Activated T-cell treated with anti-CD3 and anti-CD28 coated beads for 24 hours (primary cell): Measurements from ENCODE around the gene UCHL5.

ENCODE experiments used
- DNase-seq: peaks from one replicate; pipeline ENCODE4 v3.0.0-alpha.2; 2020; ENCODE audit warnings: low read depth

The UCHL5 gene

GRCh38 chr1:193059282-193060114, at the start of gene UCHL5, which contains the start of gene RO60:
Gene UCHL5, minus strand, starts transcription at chr1:193059360. Its CDS starts 100 bp downstream, at chr1:193059260.
Gene RO60, plus strand, starts transcription at chr1:193059612. Its CDS starts 9,443 bp downstream, at chr1:193069055.
- DNase-seq: peak; percentile 93

GRCh38 chr1:193108471-193108870, 49.3 kb upstream of the UCHL5 start:
- no peak for DNase-seq

- DNase-seq: no peak
Measured at GRCh38 chr1:193105821-193106177, 46.6 kb upstream of the UCHL5 start.

- DNase-seq: peak; percentile 40
Measured at GRCh38 chr1:193104907-193105820, 46.0 kb upstream of the UCHL5 start, which contains the start of gene GLRX2. Gene GLRX2, minus strand, starts transcription at chr1:193105414. Its CDS starts 32 bp downstream, at chr1:193105382.

GRCh38 chr1:193104502-193104906, 45.3 kb upstream of the UCHL5 start:
- peak; percentile 7 for DNase-seq

GRCh38 chr1:193103759-193104501, 44.8 kb upstream of the UCHL5 start:
- no peak for DNase-seq

- no peak for DNase-seq
Measured at GRCh38 chr1:193102662-193103061, 43.5 kb upstream of the UCHL5 start.

GRCh38 chr1:193094112-193094511, 35.0 kb upstream of the UCHL5 start:
- no peak for DNase-seq

- DNase-seq: no peak
Measured at GRCh38 chr1:193090865-193091264, 31.7 kb upstream of the UCHL5 start.

- no peak for DNase-seq
Measured at GRCh38 chr1:193087893-193088292, 28.7 kb upstream of the UCHL5 start.

- no peak for DNase-seq
Measured at GRCh38 chr1:193086342-193086741, 27.2 kb upstream of the UCHL5 start.

- no peak for DNase-seq
Measured at GRCh38 chr1:193085263-193085662, 26.1 kb upstream of the UCHL5 start.

GRCh38 chr1:193083365-193084088, 24.4 kb upstream of the UCHL5 start:
- no peak for DNase-seq

GRCh38 chr1:193079187-193079586, 20.0 kb upstream of the UCHL5 start:
- DNase-seq: no peak

GRCh38 chr1:193077991-193078390, 18.8 kb upstream of the UCHL5 start:
- DNase-seq: no peak

GRCh38 chr1:193070942-193071341, 11.8 kb upstream of the UCHL5 start:
- no peak for DNase-seq

GRCh38 chr1:193070386-193070753, 11.2 kb upstream of the UCHL5 start:
- DNase-seq: no peak

- DNase-seq: no peak
Measured at GRCh38 chr1:193069748-193070385, 10.7 kb upstream of the UCHL5 start.

GRCh38 chr1:193068013-193068412, 8.9 kb upstream of the UCHL5 start:
- DNase-seq: no peak

GRCh38 chr1:193066606-193067005, 7.4 kb upstream of the UCHL5 start:
- no peak for DNase-seq

- no peak for DNase-seq
Measured at GRCh38 chr1:193065954-193066353, 6.8 kb upstream of the UCHL5 start.
